ENCODE data around the gene TMEM253.

DNA sequence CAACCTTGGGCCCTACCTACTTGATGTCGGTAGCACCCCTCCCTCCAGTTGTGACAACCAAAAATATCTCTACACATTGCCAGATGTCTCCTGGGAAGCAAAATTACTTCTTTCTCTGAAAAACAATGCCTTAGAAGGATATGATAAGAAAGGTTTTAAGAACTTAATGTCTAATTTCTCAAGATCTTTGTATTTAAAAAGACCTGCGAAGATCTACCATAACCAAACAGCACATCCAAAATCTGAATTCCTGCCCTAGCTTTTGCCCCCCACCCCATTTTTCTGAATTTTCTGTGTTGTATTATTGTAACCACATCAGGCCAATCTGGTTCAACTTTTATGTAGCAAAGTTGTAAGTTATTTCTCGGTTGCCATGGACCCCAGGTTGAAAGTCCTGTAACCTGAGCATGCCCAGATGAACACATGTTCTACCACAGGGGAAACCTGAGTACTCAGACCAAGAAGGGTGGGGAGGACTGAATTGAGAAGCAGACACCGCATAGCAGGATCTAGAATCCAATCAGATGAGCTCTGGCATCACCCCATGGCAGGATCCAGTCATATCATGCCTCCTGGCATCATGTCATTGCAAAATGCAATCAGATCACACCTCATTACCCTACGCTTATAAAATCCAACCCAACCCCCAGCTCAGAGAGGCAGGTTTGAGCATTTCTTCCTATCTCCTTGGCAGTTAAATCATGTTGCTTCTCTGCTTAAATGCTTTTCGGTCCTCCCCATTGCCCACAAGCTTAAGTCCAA is 8.7 kb downstream of the TMEM253 start:
- TF ChIP-seq CTCF (IDR thresholded peaks at IDR 0.05) (no peak), POLR2A (IDR thresholded peaks at IDR 0.05) (no peak)

All from lower leg skin (tissue), 3 donors.